AG09309 (cell line): Measurements from ENCODE around the gene RGCC.

Experiments used
- DNase-seq: peaks from one replicate; pipeline ENCODE4 v3.0.0-alpha.2; 2010; ENCODE audit warnings: low read depth
- H3K4me3 ChIP-seq: 2 replicates; pipeline ENCODE4 v1.5.1; 2011; ENCODE audit warnings: mild to moderate bottlenecking, low read depth, low read length, moderate library complexity; ENCODE audit not compliant: control insufficient read depth
- TF ChIP-seq, protein P1 (sequence below): IDR thresholded peaks from 2 replicates; pipeline ENCODE4 v1.5.1; 2011; ENCODE audit warnings: mild to moderate bottlenecking, low read depth, low read length, inconsistent platforms; ENCODE audit not compliant: insufficient read depth, control insufficient read depth; ENCODE audit errors: missing control alignments

RGCC gene

GRCh38 chr13:41453620-41454019 is 3.7 kb upstream of the RGCC start:
- TF ChIP-seq, protein P1, sequence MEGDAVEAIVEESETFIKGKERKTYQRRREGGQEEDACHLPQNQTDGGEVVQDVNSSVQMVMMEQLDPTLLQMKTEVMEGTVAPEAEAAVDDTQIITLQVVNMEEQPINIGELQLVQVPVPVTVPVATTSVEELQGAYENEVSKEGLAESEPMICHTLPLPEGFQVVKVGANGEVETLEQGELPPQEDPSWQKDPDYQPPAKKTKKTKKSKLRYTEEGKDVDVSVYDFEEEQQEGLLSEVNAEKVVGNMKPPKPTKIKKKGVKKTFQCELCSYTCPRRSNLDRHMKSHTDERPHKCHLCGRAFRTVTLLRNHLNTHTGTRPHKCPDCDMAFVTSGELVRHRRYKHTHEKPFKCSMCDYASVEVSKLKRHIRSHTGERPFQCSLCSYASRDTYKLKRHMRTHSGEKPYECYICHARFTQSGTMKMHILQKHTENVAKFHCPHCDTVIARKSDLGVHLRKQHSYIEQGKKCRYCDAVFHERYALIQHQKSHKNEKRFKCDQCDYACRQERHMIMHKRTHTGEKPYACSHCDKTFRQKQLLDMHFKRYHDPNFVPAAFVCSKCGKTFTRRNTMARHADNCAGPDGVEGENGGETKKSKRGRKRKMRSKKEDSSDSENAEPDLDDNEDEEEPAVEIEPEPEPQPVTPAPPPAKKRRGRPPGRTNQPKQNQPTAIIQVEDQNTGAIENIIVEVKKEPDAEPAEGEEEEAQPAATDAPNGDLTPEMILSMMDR: no peak
- DNase-seq: no peak
- no peak overlapping the region for H3K4me3 ChIP-seq

DNA sequence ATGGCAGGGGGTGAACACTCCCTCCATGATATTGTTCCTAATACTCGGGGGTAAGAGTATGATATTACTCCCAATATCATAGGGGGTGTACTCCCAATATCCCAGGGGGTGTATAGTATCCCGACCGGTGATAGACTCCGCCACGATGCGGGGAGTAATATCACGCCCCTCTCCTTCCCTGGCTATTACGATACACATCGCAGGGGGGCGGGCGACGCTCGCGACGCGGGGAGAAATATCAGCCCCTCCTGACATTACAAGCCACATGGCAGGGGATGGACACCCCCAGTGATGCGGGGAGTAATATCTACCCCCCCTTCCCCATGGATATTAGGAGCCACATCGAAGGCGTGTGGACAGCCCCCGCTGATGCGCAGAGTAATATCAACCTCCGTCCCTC is 3.2 kb upstream of the RGCC start:
- DNase-seq: no peak
- no peak overlapping the region for H3K4me3 ChIP-seq
- TF ChIP-seq, protein P1: no peak

DNA sequence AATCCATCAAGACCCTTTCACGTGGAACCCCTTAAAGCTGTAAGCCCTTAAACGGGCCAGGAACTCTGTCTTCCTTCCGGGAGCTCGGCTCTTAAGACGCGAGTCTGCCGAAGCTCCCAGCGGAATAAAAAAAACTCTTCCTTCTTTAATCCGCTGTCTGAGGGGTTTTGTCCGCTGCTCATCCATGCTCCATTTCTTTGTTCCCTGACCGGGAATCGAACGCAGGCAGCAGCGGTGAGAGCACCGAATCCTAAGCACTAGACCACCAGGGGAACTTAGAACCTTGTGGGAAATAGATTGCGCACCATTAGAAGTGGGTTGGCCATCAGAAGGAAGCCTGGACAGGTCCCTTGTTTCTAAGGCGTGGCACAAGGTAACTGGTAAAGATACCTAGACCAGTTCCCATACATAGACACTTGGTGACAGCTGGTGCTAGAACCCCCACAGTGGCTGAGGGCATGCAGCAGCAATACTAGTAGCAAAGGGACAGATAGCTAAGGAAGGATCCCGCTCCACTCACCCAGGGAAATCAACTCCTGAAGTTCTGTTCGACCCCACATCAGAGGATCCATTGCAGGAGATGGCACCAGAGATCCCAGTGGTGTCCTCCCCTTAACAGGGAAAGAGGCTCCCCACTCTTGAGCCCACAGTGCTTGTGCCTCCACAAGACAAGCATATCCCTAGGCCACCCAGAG is 1.5 kb upstream of the RGCC start:
- TF ChIP-seq, protein P1: no peak
- no peak for DNase-seq
- no peak overlapping the region for H3K4me3 ChIP-seq

- no peak for DNase-seq
- TF ChIP-seq, protein P1: no peak
- peak overlapping the region; percentile 59 for H3K4me3 ChIP-seq
Measured at GRCh38 chr13:41457589-41458186, 338 bp downstream of the RGCC start.

DNA sequence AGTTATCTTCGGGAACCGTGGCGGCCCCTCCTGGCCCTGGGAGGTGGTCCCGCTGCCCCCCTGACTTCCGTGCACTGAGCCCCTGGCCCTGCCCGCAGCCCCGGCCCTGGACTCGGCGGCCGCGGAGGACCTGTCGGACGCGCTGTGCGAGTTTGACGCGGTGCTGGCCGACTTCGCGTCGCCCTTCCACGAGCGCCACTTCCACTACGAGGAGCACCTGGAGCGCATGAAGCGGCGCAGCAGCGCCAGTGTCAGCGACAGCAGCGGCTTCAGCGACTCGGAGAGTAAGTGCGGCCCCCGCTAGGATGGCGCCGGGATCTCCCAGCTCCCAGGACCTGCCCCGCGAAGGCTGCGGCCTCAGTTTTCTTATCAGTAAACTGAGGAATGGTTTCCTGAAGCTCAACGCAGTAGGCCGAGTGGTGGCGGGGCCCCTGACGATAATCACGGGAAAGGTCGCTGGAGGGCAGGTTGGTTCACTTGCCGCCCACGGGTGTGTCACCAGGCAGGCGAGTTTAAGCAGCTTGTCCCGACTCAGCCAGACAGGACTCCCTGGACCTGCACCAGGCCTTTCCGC is 924 bp downstream of the RGCC start:
- peak overlapping the region; percentile 59 for H3K4me3 ChIP-seq
- no peak for DNase-seq
- TF ChIP-seq, protein P1: no peak

- DNase-seq: peak; percentile 25
- TF ChIP-seq, protein P1: peak; percentile 75
- peak overlapping the region; percentile 59 for H3K4me3 ChIP-seq
Measured at GRCh38 chr13:41458761-41459431, 1.5 kb downstream of the RGCC start.
